ENCODE measurements around the gene NRIP2.
A peak's percentile ranks its signal among the peaks of the same experiment; 100 is the strongest.

NRIP2 gene

GRCh38 chr12:2797721-2798418 is 37.0 kb downstream of the NRIP2 start:
- DNase-seq (ENCODE audit: low read depth), result peak; percentile 9
- H3K4me3 ChIP-seq (ENCODE audit: low read length), result no peak overlapping the region
- TF ChIP-seq CTCF (IDR thresholded peaks at IDR 0.05; ENCODE audit: insufficient read depth, low read depth, low read length, missing control alignments), result peak; percentile 21

- peak overlapping the region; percentile 90 for H3K4me3 ChIP-seq (ENCODE audit: low read length)
- TF ChIP-seq CTCF (IDR thresholded peaks at IDR 0.05; ENCODE audit: insufficient read depth, low read depth, low read length, missing control alignments), result peak; percentile 44
- DNase-seq (ENCODE audit: low read depth), result peak; percentile 36
These were observed 38.6 kb downstream of the NRIP2 start for GRCh38 chr12:2796187-2796666.

GRCh38 chr12:2795291-2796186 is 39.3 kb downstream of the NRIP2 start:
- DNase-seq (ENCODE audit: low read depth), result peak; percentile 61
- peak overlapping the region; percentile 90 for H3K4me3 ChIP-seq (ENCODE audit: low read length)
- TF ChIP-seq CTCF (IDR thresholded peaks at IDR 0.05; ENCODE audit: insufficient read depth, low read depth, low read length, missing control alignments), result no peak

GRCh38 chr12:2794736-2795289 is 40.0 kb downstream of the NRIP2 start, which contains the start of gene FKBP4:
Gene FKBP4 (plus strand): TSS chr12:2794970. CDS start chr12:2795140, 170 bp downstream.
- peak within 1 kb of the TSS; percentile 90 for H3K4me3 ChIP-seq (ENCODE audit: low read length)
- no peak for TF ChIP-seq CTCF (IDR thresholded peaks at IDR 0.05; ENCODE audit: insufficient read depth, low read depth, low read length, missing control alignments)
- DNase-seq (ENCODE audit: low read depth), result peak; percentile 94

- DNase-seq (ENCODE audit: low read depth), result no peak
- no peak for TF ChIP-seq CTCF (IDR thresholded peaks at IDR 0.05; ENCODE audit: insufficient read depth, low read depth, low read length, missing control alignments)
- peak overlapping the region; percentile 90 for H3K4me3 ChIP-seq (ENCODE audit: low read length)
These were observed 40.6 kb downstream of the NRIP2 start for GRCh38 chr12:2794191-2794735.

- DNase-seq (ENCODE audit: low read depth), result no peak
- no peak overlapping the region for H3K4me3 ChIP-seq (ENCODE audit: low read length)
- no peak for TF ChIP-seq CTCF (IDR thresholded peaks at IDR 0.05; ENCODE audit: insufficient read depth, low read depth, low read length, missing control alignments)
These were observed 41.3 kb downstream of the NRIP2 start for GRCh38 chr12:2793561-2793960.

Data from epithelial cell of esophagus (primary cell).